BE2C (cell line): ENCODE results near the gene SPTLC2.

Source experiments
- DNase-seq: peaks from one replicate; pipeline ENCODE4 v3.0.0-alpha.2; 2020
- H3K27me3 ChIP-seq: fragments of 250-450 bp; sonication (Bioruptor Pico); 2 replicates; pipeline ENCODE4 v1.5.1; 2020; ENCODE audit warnings: mild to moderate bottlenecking
- H3K36me3 ChIP-seq: fragments of 250-450 bp; sonication (Bioruptor Pico); 2 replicates; pipeline ENCODE4 v1.5.1; 2020; ENCODE audit warnings: mild to moderate bottlenecking
- H3K4me1 ChIP-seq: fragments of 250-450 bp; sonication (Bioruptor Pico); 2 replicates; pipeline ENCODE4 v1.5.1; 2020
- H3K4me3 ChIP-seq: 2 replicates; pipeline ENCODE4 v1.5.1; 2011; ENCODE audit warnings: low read depth, low read length
- H3K9me3 ChIP-seq: fragments of 250-450 bp; sonication (Bioruptor Pico); 2 replicates; pipeline ENCODE4 v1.5.1; 2020
- TF ChIP-seq, protein P1 (sequence below): IDR thresholded peaks from 2 replicates; pipeline ENCODE4 v1.5.1; 2012; ENCODE audit warnings: mild to moderate bottlenecking, low read depth, low read length

Gene SPTLC2

DNA sequence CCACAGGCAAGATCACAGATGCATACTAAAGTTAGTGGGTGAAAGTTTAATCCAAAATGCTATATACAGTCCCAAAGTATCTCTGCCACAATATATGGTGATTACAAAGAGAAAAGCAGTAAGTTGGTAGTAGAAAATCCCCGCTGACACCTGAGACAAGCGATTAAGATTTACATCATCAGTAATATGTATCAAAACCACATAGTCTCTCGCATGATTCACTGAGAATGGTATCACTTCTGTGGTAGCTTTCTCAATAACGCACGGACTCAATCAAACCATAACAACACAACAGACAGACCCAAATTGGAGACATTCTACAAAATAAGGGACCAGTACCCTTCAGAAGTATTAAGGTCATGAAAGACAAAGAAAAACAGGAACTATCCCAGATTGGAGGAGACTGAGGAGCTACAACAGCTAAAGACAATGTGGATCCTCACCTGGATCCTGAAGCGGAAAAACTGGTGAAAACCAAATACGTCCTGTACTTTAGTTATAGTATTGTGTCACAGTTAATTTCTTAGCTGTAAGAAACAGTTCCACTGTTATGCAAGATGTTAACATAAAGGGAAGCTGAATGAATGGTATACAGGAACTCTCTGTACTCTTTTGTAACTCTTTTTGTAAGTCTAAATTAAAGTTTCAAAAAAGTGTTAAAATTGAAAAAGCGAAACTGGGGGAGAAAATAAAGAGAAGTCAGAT, 51.0 kb downstream of the SPTLC2 start:
- Histone ChIP-seq H3K36me3 (peaks cover 3% of the 10 kb centered on the region; the same call in 1 of the 2 replicates), H3K9me3 (no peaks in the 10 kb centered on the region), H3K4me3 (no peak overlapping the region), H3K4me1 (no peaks in the 10 kb centered on the region), H3K27me3 (no peaks in the 10 kb centered on the region)
- TF ChIP-seq, protein P1, sequence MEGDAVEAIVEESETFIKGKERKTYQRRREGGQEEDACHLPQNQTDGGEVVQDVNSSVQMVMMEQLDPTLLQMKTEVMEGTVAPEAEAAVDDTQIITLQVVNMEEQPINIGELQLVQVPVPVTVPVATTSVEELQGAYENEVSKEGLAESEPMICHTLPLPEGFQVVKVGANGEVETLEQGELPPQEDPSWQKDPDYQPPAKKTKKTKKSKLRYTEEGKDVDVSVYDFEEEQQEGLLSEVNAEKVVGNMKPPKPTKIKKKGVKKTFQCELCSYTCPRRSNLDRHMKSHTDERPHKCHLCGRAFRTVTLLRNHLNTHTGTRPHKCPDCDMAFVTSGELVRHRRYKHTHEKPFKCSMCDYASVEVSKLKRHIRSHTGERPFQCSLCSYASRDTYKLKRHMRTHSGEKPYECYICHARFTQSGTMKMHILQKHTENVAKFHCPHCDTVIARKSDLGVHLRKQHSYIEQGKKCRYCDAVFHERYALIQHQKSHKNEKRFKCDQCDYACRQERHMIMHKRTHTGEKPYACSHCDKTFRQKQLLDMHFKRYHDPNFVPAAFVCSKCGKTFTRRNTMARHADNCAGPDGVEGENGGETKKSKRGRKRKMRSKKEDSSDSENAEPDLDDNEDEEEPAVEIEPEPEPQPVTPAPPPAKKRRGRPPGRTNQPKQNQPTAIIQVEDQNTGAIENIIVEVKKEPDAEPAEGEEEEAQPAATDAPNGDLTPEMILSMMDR, result no peak
- no peak for DNase-seq

DNA sequence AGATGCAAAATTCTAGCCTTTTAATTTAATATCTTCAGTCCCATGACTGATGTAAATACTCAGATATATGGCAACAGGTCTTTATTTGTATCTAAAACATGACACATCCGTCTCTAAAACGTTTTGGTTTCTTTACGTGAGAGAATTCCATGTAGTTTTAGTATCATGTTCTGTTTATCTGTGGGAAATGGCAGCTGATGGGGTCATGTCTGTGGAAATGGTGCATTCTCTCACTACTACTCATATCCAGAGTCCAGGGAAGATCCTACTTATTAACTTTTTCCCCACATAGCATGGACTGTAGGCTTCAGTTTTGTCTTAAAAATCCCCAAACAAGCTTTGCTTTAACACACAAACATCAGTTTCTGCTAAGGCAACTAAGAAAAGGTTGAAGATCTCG, 53.8 kb downstream of the SPTLC2 start:
- no peaks in the 10 kb centered on the region for H3K4me1 ChIP-seq
- no peak for DNase-seq
- H3K36me3 ChIP-seq, result no peaks in the 10 kb centered on the region; the same call in 1 of the 2 replicates
- H3K9me3 ChIP-seq, result no peaks in the 10 kb centered on the region
- no peaks in the 10 kb centered on the region for H3K27me3 ChIP-seq
- TF ChIP-seq, protein P1, result no peak
- no peak overlapping the region for H3K4me3 ChIP-seq

DNA sequence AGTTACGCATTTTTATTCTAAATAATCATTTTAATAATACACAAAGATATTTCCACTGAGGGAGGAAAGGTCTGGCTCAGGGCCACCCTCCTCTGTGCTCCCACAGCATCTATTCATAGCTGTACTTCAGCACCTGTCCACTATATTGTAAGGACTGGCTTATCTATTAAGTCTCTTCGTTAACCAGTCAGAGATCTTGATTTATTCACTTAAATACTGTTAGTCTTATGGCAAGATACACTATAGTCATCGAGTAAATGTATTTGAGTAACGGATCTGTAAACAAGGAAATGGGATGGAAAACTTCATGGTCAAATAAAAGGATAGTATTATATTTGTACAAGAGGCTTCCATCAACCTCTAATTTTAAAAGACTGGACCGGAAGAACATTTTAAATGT, 54.6 kb downstream of the SPTLC2 start:
- TF ChIP-seq, protein P1, result no peak
- Histone ChIP-seq H3K36me3 (no peaks in the 10 kb centered on the region; the same call in 1 of the 2 replicates), H3K9me3 (no peaks in the 10 kb centered on the region), H3K4me1 (no peaks in the 10 kb centered on the region), H3K27me3 (no peaks in the 10 kb centered on the region), H3K4me3 (no peak overlapping the region)
- no peak for DNase-seq

DNA sequence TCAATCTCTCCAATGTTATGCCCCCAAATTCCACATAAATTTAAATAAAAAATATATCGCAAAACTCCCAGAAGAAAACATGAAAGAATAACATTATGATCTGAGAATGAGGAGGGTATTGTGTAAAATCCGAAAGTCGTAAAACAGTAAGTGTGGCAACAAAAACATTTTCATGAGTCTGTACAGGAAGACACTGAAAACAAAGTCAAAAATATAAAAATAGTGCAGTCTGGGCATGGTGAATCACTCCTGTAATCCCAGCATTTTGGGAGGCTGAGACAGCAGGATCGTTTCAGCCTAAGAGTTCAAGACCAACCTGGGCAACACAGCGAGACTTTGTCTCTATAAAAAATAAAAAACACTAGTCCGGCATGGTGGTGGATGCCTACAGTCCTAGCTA, 57.1 kb downstream of the SPTLC2 start:
- Histone ChIP-seq H3K9me3 (no peaks in the 10 kb centered on the region), H3K36me3 (peaks cover 4% of the 10 kb centered on the region), H3K4me1 (peaks cover 5% of the 10 kb centered on the region), H3K27me3 (no peaks in the 10 kb centered on the region), H3K4me3 (no peak overlapping the region)
- TF ChIP-seq, protein P1, result no peak
- no peak for DNase-seq

DNA sequence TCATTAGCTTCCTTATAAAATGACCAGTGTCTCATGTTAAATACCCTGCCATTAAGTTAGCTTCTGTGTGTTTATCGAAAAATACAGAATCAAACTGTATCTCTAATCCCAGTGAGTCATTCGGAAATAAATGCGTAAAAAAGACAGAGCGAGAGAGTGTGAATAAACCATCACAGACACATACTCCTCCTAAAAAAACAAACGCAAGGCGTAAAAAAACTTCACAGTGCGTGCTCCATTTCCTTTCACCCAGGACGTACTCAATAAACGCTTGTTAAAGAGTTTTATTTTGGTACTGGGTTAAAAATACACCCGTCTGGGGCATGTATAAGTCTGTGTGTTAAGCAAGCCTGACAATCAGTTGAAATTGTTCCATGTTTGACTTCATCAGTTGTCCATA, 59.0 kb downstream of the SPTLC2 start:
- TF ChIP-seq, protein P1, result no peak
- Histone ChIP-seq H3K36me3 (peaks cover 4% of the 10 kb centered on the region), H3K4me1 (peaks cover 5% of the 10 kb centered on the region), H3K9me3 (no peaks in the 10 kb centered on the region), H3K27me3 (no peaks in the 10 kb centered on the region), H3K4me3 (no peak overlapping the region)
- no peak for DNase-seq

DNA sequence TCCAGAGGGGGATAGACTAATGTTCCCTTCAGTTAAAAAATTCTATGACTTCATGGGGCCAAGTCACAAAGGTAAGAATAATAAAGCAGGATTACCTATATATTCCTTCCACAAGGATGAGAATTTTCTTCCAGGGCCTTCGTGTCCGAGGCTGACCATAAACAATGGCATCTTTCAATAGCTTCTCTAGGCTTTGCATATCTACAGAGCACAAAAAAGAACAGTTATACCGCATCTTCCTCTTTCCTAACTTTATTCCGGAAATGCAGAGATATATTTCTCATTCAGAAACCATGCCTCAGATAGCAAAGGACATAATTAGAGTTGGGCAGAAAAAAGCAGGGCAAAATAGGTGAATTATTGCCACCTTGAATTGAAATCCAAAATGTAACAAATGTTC, 59.5 kb downstream of the SPTLC2 start:
- no peak overlapping the region for H3K4me3 ChIP-seq
- no peaks in the 10 kb centered on the region for H3K9me3 ChIP-seq
- no peaks in the 10 kb centered on the region for H3K27me3 ChIP-seq
- H3K4me1 ChIP-seq, result peaks cover 5% of the 10 kb centered on the region
- peaks cover 4% of the 10 kb centered on the region for H3K36me3 ChIP-seq
- TF ChIP-seq, protein P1, result no peak
- DNase-seq, result no peak
